Muscle of leg (tissue), 11 donors: ENCODE data around the gene MALRD1. TPM values are rescaled to one million over a fixed set of nuclear protein-coding genes. Genes with fewer than 3 reads are reported as not detected.

Source experiments
- DNase-seq: peaks from one replicate; pipeline ENCODE4 v3.0.0; 2013
- H3K27ac ChIP-seq: one replicate; pipeline ENCODE4 v1.5.1; 2013; ENCODE audit warnings: mild to moderate bottlenecking, low read length, control low read depth
- H3K27me3 ChIP-seq: one replicate; pipeline ENCODE4 v1.6.1; 2013; ENCODE audit warnings: low read length; ENCODE audit not compliant: control insufficient read depth, insufficient read depth
- H3K36me3 ChIP-seq: one replicate; pipeline ENCODE4 v1.6.1; 2013; ENCODE audit warnings: low read length; ENCODE audit not compliant: control insufficient read depth, insufficient read depth
- H3K4me1 ChIP-seq: one replicate; pipeline ENCODE4 v1.6.1; 2013; ENCODE audit warnings: low read length; ENCODE audit not compliant: control insufficient read depth, insufficient read depth
- H3K4me3 ChIP-seq: one replicate; pipeline ENCODE4 v1.5.1; 2013; ENCODE audit warnings: low read length, control low read depth
- H3K9me3 ChIP-seq: replicated peaks from 2 replicates; pipeline ENCODE4 v1.6.1; 2013; ENCODE audit warnings: low read depth, low read length; ENCODE audit not compliant: control insufficient read depth
- WGBS: methylation state at CpG from one replicate; pipeline ENCODE4 v1.1.5; 2013; ENCODE audit warnings: missing lambda C conversion rate; ENCODE audit not compliant: insufficient coverage; 5-methylcytosine and 5-hydroxymethylcytosine counted together
- polyA plus RNA-seq, 8 donors: library from polyadenylated mRNA; unstranded; fragments of 120-200 nt; gene quantifications; one replicate each; pipeline versions ENCODE4 v1.2.1 to v1.2.3, GENCODE V29; 2013; ENCODE audit warnings: inconsistent platforms in 1 of 8, low replicate concordance in 1 of 8; ENCODE audit not compliant: insufficient read length in 8 of 8, insufficient read depth in 1 of 8
- total RNA-seq: library from RNA; stranded (reverse); fragments of 120-200 nt; gene quantifications from one replicate; pipeline ENCODE4 v1.2.4, GENCODE V29; 2013

MALRD1 gene
- total and polyA plus RNA-seq, 9 donors, result 0.45 to 6.2 (median 1.0) TPM

- Histone ChIP-seq H3K4me1 (no peaks in the 10 kb centered on the region), H3K4me3 (no peak overlapping the region), H3K36me3 (no peaks in the 10 kb centered on the region), H3K9me3 (no peaks in the 10 kb centered on the region), H3K27me3 (no peaks in the 10 kb centered on the region), H3K27ac (no peak overlapping the region)
- DNase-seq, result no peak
- no CpG with 5 or more reads among the region's 3 CpGs for WGBS
Observed at GRCh38 chr10:19541299-19541698, 492.7 kb downstream of the MALRD1 start.

- H3K4me1 ChIP-seq, result no peaks in the 10 kb centered on the region
- H3K4me3 ChIP-seq, result no peak overlapping the region
- H3K9me3 ChIP-seq, result no peaks in the 10 kb centered on the region
- H3K27ac ChIP-seq, result no peak overlapping the region
- no peaks in the 10 kb centered on the region for H3K36me3 ChIP-seq
- H3K27me3 ChIP-seq, result no peaks in the 10 kb centered on the region
- WGBS, result no CpG with 5 or more reads among the region's 3 CpGs
- DNase-seq, result peak; percentile 34
Observed at GRCh38 chr10:19546224-19546623, 497.6 kb downstream of the MALRD1 start.

- no peak overlapping the region for H3K4me3 ChIP-seq
- no peaks in the 10 kb centered on the region for H3K4me1 ChIP-seq
- no peak overlapping the region for H3K27ac ChIP-seq
- no peaks in the 10 kb centered on the region for H3K27me3 ChIP-seq
- no peak for DNase-seq
- WGBS, result no CpG with 5 or more reads among the region's 2 CpGs
- H3K36me3 ChIP-seq, result no peaks in the 10 kb centered on the region
- no peaks in the 10 kb centered on the region for H3K9me3 ChIP-seq
Observed at GRCh38 chr10:19549503-19549902, 500.9 kb downstream of the MALRD1 start.

GRCh38 chr10:19556666-19557065, 508.1 kb downstream of the MALRD1 start:
- DNase-seq, result no peak
- Histone ChIP-seq H3K36me3 (no peaks in the 10 kb centered on the region), H3K9me3 (no peaks in the 10 kb centered on the region), H3K4me3 (no peak overlapping the region), H3K27me3 (no peaks in the 10 kb centered on the region), H3K27ac (no peak overlapping the region), H3K4me1 (no peaks in the 10 kb centered on the region)
- WGBS, result no CpG with 5 or more reads among the region's 2 CpGs

- Histone ChIP-seq H3K4me1 (no peaks in the 10 kb centered on the region), H3K36me3 (no peaks in the 10 kb centered on the region), H3K9me3 (no peaks in the 10 kb centered on the region), H3K27me3 (no peaks in the 10 kb centered on the region), H3K4me3 (no peak overlapping the region), H3K27ac (no peak overlapping the region)
- no peak for DNase-seq
- no CpG with 5 or more reads among the region's 1 CpG for WGBS
Observed at GRCh38 chr10:19561181-19561580, 512.6 kb downstream of the MALRD1 start.

- Histone ChIP-seq H3K27ac (no peak overlapping the region), H3K4me3 (no peak overlapping the region), H3K36me3 (no peaks in the 10 kb centered on the region), H3K4me1 (no peaks in the 10 kb centered on the region), H3K9me3 (no peaks in the 10 kb centered on the region), H3K27me3 (no peaks in the 10 kb centered on the region)
- no peak for DNase-seq
- WGBS, result 63% methylated on average over 2 of the region's 4 CpGs
Observed at GRCh38 chr10:19563388-19564141, 515.0 kb downstream of the MALRD1 start.

GRCh38 chr10:19570120-19570519, 521.5 kb downstream of the MALRD1 start:
- no CpG with 5 or more reads among the region's 3 CpGs for WGBS
- Histone ChIP-seq H3K4me3 (no peak overlapping the region), H3K27ac (no peak overlapping the region), H3K27me3 (no peaks in the 10 kb centered on the region), H3K9me3 (no peaks in the 10 kb centered on the region), H3K4me1 (no peaks in the 10 kb centered on the region), H3K36me3 (no peaks in the 10 kb centered on the region)
- DNase-seq, result no peak

GRCh38 chr10:19570991-19571390, 522.4 kb downstream of the MALRD1 start:
- WGBS, result no CpG with 5 or more reads among the region's 1 CpG
- DNase-seq, result peak; percentile 18
- Histone ChIP-seq H3K27me3 (no peaks in the 10 kb centered on the region), H3K4me3 (no peak overlapping the region), H3K4me1 (no peaks in the 10 kb centered on the region), H3K27ac (no peak overlapping the region), H3K9me3 (no peaks in the 10 kb centered on the region), H3K36me3 (no peaks in the 10 kb centered on the region)

GRCh38 chr10:19572056-19572455, 523.5 kb downstream of the MALRD1 start:
- H3K9me3 ChIP-seq, result no peaks in the 10 kb centered on the region
- H3K27me3 ChIP-seq, result no peaks in the 10 kb centered on the region
- peak; percentile 77 for DNase-seq
- no peak overlapping the region for H3K27ac ChIP-seq
- H3K36me3 ChIP-seq, result no peaks in the 10 kb centered on the region
- 80% methylated on average over 1 of the region's 4 CpGs for WGBS
- no peak overlapping the region for H3K4me3 ChIP-seq
- no peaks in the 10 kb centered on the region for H3K4me1 ChIP-seq

- WGBS, result no CpG with 5 or more reads among the region's 3 CpGs
Observed at GRCh38 chr10:19576576-19576975, 528.0 kb downstream of the MALRD1 start.

GRCh38 chr10:19577381-19577780, 528.8 kb downstream of the MALRD1 start:
- Histone ChIP-seq H3K27ac (peak overlapping the region; percentile 29), H3K27me3 (no peaks in the 10 kb centered on the region), H3K4me3 (no peak overlapping the region), H3K36me3 (no peaks in the 10 kb centered on the region), H3K9me3 (no peaks in the 10 kb centered on the region), H3K4me1 (no peaks in the 10 kb centered on the region)
- peak; percentile 87 for DNase-seq
- no CpG with 5 or more reads among the region's 2 CpGs for WGBS

More at GRCh38 chr10:19576576-19576975, 528.0 kb downstream of the MALRD1 start:
- H3K9me3 ChIP-seq, result no peaks in the 10 kb centered on the region
- H3K4me3 ChIP-seq, result no peak overlapping the region
- no peaks in the 10 kb centered on the region for H3K4me1 ChIP-seq
- no peak overlapping the region for H3K27ac ChIP-seq
- H3K27me3 ChIP-seq, result no peaks in the 10 kb centered on the region
- H3K36me3 ChIP-seq, result no peaks in the 10 kb centered on the region
- DNase-seq, result no peak
